HepG2 (cell line): ENCODE results near the gene RHOT2. TPM values are rescaled to one million over a fixed set of nuclear protein-coding genes. Genes with fewer than 3 reads are reported as not detected.

Experiments used
- ATAC-seq: fragments of 200-7000 bp; cut with Tn5 transposase; 3 replicates; pipeline ENCODE4 v1.9.1; 2020; ENCODE audit warnings: mild to moderate bottlenecking, moderate library complexity
- BruUV-seq: library from RNA; stranded (reverse); fragments of 400-500 nt; replicated peaks from 2 replicates; lab custom pipeline; 2021; lab: Mats Ljungman, UMichigan
- CTCF ChIA-PET: fragments of 300-600 bp; formaldehyde crosslinking; extraction: SDS; loops from one replicate; lab custom pipeline; 2021; ENCODE audit warnings: low total read pairs, inconsistent platforms, low intra/inter-chr PET ratio; lab: Yijun Ruan, JAX
- POLR2A ChIA-PET: fragments of 350-600 bp; sonication (Branson Sonifier 250); formaldehyde crosslinking; loops from one replicate; lab custom pipeline; 2020; ENCODE audit warnings: antibody characterized with exemption, inconsistent platforms; lab: Yijun Ruan, JAX
- DNase-seq: peaks from one replicate; pipeline ENCODE4 v3.0.0-alpha.2; 2015; ENCODE audit warnings: low spot score
- FAIRE-seq: peaks from 3 replicates; lab custom pipeline; 2011; peaks lifted over from hg19 to GRCh38; lab: Jason Lieb, UNC
- H2AFZ ChIP-seq: one replicate; pipeline ENCODE4 v1.6.1; 2011; ENCODE audit warnings: low read length, inconsistent platforms
- H3K27ac ChIP-seq: fragments of 300-600 bp; 3 replicates; pipeline ENCODE4 v1.8.0; 2011; ENCODE audit warnings: mixed run types, mild to moderate bottlenecking, mixed read lengths, low read length, inconsistent platforms; ENCODE audit not compliant: insufficient read depth; ENCODE audit errors: extremely low read length
- H3K27me3 ChIP-seq, 2 experiments: fragments of 200-600 bp in 1 of 2; 2 replicates in 1 of 2; 3 replicates in 1 of 2; pipeline versions ENCODE4 v1.6.0 to v1.8.0; 2011; ENCODE audit warnings: low read length in 2 of 2, mild to moderate bottlenecking in 2 of 2, moderate library complexity in 2 of 2, inconsistent platforms in 1 of 2; ENCODE audit not compliant: insufficient read depth in 2 of 2, control insufficient read depth in 1 of 2
- H3K36me3 ChIP-seq, 2 experiments: fragments of 200-600 bp in 1 of 2; replicated peaks in 1 of 2; 2 replicates in 1 of 2; 3 replicates in 1 of 2; pipeline versions ENCODE4 v1.5.1 to v1.8.0; 2011; ENCODE audit warnings: low read length in 2 of 2, inconsistent platforms in 1 of 2; ENCODE audit not compliant: insufficient read depth in 2 of 2, control insufficient read depth in 1 of 2
- H3K4me1 ChIP-seq: 2 replicates; pipeline ENCODE4 v1.5.1; 2012; ENCODE audit warnings: low read length, inconsistent platforms; ENCODE audit not compliant: insufficient read depth
- H3K4me2 ChIP-seq: 2 replicates; pipeline ENCODE4 v1.6.0; 2011; ENCODE audit warnings: low read depth, low read length, inconsistent platforms
- H3K4me3 ChIP-seq, 3 experiments: fragments of 200-600 bp in 1 of 3; sonication (generic), shearing (Covaris generic) in 1 of 3; replicated peaks in 1 of 3; 2 replicates each; pipeline ENCODE4 v1.5.1; 2011 to 2016; ENCODE audit warnings: low read length in 3 of 3, inconsistent platforms in 2 of 3, low read depth in 2 of 3, mild to moderate bottlenecking in 2 of 3, control low read depth in 1 of 3, mixed read lengths in 1 of 3; ENCODE audit not compliant: insufficient read depth in 1 of 3
- H3K79me2 ChIP-seq: one replicate; pipeline ENCODE4 v1.6.1; 2011; ENCODE audit warnings: low read length, inconsistent platforms; ENCODE audit not compliant: insufficient read depth
- H3K9ac ChIP-seq: 2 replicates; pipeline ENCODE4 v1.6.0; 2011; ENCODE audit warnings: mild to moderate bottlenecking, low read depth, low read length, inconsistent platforms; ENCODE audit not compliant: insufficient read depth
- H3K9me3 ChIP-seq: 2 replicates; pipeline ENCODE4 v1.5.1; 2012; ENCODE audit warnings: mild to moderate bottlenecking, low read length
- H4K20me1 ChIP-seq: 2 replicates; pipeline ENCODE4 v1.6.0; 2011; ENCODE audit warnings: inconsistent platforms, mild to moderate bottlenecking, low read length, moderate library complexity; ENCODE audit not compliant: insufficient read depth
- HDAC1 ChIP-seq: sonication (generic); formaldehyde crosslinking; IDR thresholded peaks from 2 replicates; pipeline ENCODE4 v1.5.1; 2020; ENCODE audit warnings: mild to moderate bottlenecking, missing genetic modification reagents
- HNF4G ChIP-seq, 2 experiments: sonication (generic) in 1 of 2; formaldehyde crosslinking in 1 of 2; IDR thresholded peaks; 2 replicates each; pipeline versions ENCODE4 v1.4.0 to v1.6.1; 2011 to 2020; ENCODE audit warnings: borderline replicate concordance in 2 of 2, low read depth in 2 of 2, mild to moderate bottlenecking in 2 of 2, low read length in 1 of 2, missing genetic modification reagents in 1 of 2, moderate library complexity in 1 of 2
- MYC ChIP-seq: sonication (generic); formaldehyde crosslinking; IDR thresholded peaks from 2 replicates; pipeline ENCODE4 v1.9.0; 2021; ENCODE audit warnings: missing genetic modification reagents, borderline replicate concordance
- NR2F2 ChIP-seq: IDR thresholded peaks from 2 replicates; pipeline ENCODE4 v1.6.1; 2012; ENCODE audit warnings: low read depth, inconsistent platforms, borderline replicate concordance
- PTBP1 ChIP-seq: fragments of 200-400 bp; formaldehyde crosslinking; IDR thresholded peaks from 2 replicates; pipeline ENCODE4 v1.6.1; 2018; ENCODE audit warnings: low read length, low read depth; ENCODE audit not compliant: poor library complexity, severe bottlenecking
- SP1 ChIP-seq, 2 experiments: fragments of 450-650 bp in 1 of 2; sonication (generic) in 1 of 2; formaldehyde crosslinking in 1 of 2; IDR thresholded peaks; 2 replicates each; pipeline versions ENCODE4 v1.4.0 to v1.6.1; 2016 to 2020; ENCODE audit warnings: missing genetic modification reagents in 1 of 2
- ZNF460 ChIP-seq: sonication (generic); formaldehyde crosslinking; IDR thresholded peaks from 2 replicates; pipeline ENCODE4 v1.5.1; 2020; ENCODE audit warnings: missing genetic modification reagents, mild to moderate bottlenecking, borderline replicate concordance
- ZNF549 ChIP-seq: sonication (generic); formaldehyde crosslinking; IDR thresholded peaks from 2 replicates; pipeline ENCODE4 v1.5.0; 2020; ENCODE audit warnings: missing genetic modification reagents
- ZNF839 ChIP-seq: sonication (generic); formaldehyde crosslinking; IDR thresholded peaks from 2 replicates; pipeline ENCODE4 v1.4.0; 2020; ENCODE audit warnings: missing genetic modification reagents, mild to moderate bottlenecking, borderline replicate concordance
- ZSCAN21 ChIP-seq: sonication (generic); formaldehyde crosslinking; IDR thresholded peaks from 2 replicates; pipeline ENCODE4 v1.8.0; 2022; ENCODE audit warnings: mild to moderate bottlenecking, missing genetic modification reagents, moderate library complexity, borderline replicate concordance
- WGBS: methylation state at CpG from one replicate; pipeline ENCODE4 v1.1.6; 2017; ENCODE audit warnings: low lambda C conversion rate; 5-methylcytosine and 5-hydroxymethylcytosine counted together
- in situ Hi-C: cut with HindIII; loops from 2 replicates; pipeline ENCODE4 v1.10.0; 2017; ENCODE audit warnings: low pct_unique_long_range_greater_than_20kb; ENCODE audit not compliant: extremely low pct_ligation_motif_present
- intact Hi-C: fragments of 100-400 bp; cut with micrococcal nuclease; formaldehyde crosslinking; loops from one replicate; pipeline ENCODE4 v1.10.0; 2022; ENCODE audit not compliant: unreplicated experiment
- polyA plus RNA-seq, 8 experiments: library from polyadenylated mRNA; depleted of rRNA in 3 of 8; stranded (reverse) in 7 of 8; unstranded in 1 of 8; fragments of >200 nt; fragmentation: Illumina TruSeq in 4 of 8; extraction: Trizol in 4 of 8; gene quantifications; 2 replicates each; pipeline versions ENCODE4 v1.2.1 to v1.2.3, GENCODE V29; 2011 to 2016; ENCODE audit warnings: low read depth in 4 of 8, missing spikeins in 1 of 8, mixed read lengths in 1 of 8; ENCODE audit not compliant: insufficient read depth in 1 of 8
- total RNA-seq, 5 experiments: library from RNA; depleted of rRNA; stranded (reverse); fragments of >200 nt; fragmentation: Illumina TruSeq; extraction: Trizol; gene quantifications; 2 replicates each; pipeline ENCODE4 v1.2.3, GENCODE V29; 2016; ENCODE audit warnings: low read depth in 1 of 5
- TF ChIP-seq, protein P1 (sequence below): sonication (generic); formaldehyde crosslinking; IDR thresholded peaks from 2 replicates; pipeline ENCODE4 v1.4.0; 2020; ENCODE audit warnings: missing genetic modification reagents, borderline replicate concordance
- TF ChIP-seq, protein P2 (sequence below): sonication (generic); formaldehyde crosslinking; IDR thresholded peaks from 2 replicates; pipeline ENCODE4 v1.8.0; 2022; ENCODE audit warnings: missing genetic modification reagents, mild to moderate bottlenecking, inconsistent platforms, borderline replicate concordance
- TF ChIP-seq, protein P3 (sequence below): sonication (generic); formaldehyde crosslinking; IDR thresholded peaks from 2 replicates; pipeline ENCODE4 v1.4.0; 2020; ENCODE audit warnings: missing genetic modification reagents
- TF ChIP-seq, protein P4 (sequence below): sonication (generic); formaldehyde crosslinking; conservative IDR thresholded peaks from 2 replicates; pipeline ENCODE4 v1.4.0; 2020; ENCODE audit warnings: missing genetic modification reagents

The RHOT2 gene
- total and polyA plus RNA-seq, 2 of the 13 experiments (the other 11 are each of a cell fraction or from before 2014, with no cell fraction given): 63.6 to 76.9 TPM

DNA sequence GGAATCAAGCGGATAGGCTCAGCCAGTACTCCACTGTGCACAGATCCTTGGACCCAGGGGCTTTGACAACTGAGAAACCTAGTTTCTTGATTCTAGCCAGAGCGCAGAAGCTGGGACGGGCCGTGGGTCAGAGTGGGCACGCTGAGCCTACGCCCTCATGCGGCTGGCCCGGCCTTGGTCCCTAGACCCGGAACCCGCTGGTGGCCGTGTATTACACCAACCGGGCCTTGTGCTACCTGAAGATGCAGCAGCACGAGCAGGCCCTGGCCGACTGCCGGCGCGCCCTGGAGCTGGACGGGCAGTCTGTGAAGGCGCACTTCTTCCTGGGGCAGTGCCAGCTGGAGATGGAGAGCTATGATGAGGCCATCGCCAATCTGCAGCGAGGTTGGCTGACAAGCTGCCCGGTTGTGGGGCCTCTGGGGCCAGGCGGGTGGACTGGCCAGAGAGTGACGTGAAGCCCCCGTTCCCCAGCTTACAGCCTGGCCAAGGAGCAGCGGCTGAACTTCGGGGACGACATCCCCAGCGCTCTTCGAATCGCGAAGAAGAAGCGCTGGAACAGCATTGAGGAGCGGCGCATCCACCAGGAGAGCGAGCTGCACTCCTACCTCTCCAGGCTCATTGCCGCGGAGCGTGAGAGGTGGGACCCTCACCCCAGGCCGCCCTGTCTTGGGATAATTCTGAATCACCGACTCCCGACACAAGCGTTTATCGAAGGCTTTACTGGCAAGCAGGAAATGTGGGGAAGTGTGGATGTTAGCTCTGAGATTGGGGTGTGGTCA lies 13.2 kb downstream of the RHOT2 start:
- intact Hi-C loops (no loop called here), in situ Hi-C loops (no loop called here)
- Histone ChIP-seq H3K9me3 (no peaks in the 10 kb centered on the region), H3K4me2 (peak overlapping the region; percentile 80), H4K20me1 (0 out of 2 replicates have a peak, but pooled peaks cover 3% of the 10 kb centered on the region), H3K4me1 (peaks cover 33% of the 10 kb centered on the region), H3K27me3 (no peaks in the 10 kb centered on the region; a peak in 1 of 5 replicates), H3K4me3 (peak overlapping the region; percentile 72 to 88 (median 85)), H3K36me3 (peaks cover 8 to 17% of the 10 kb centered on the region in 2 experiments; a peak in 4 of 5 replicates), H2AFZ (no peak overlapping the region), H3K79me2 (peaks cover 16% of the 10 kb centered on the region), H3K27ac (peak overlapping the region; percentile 76), H3K9ac (peak overlapping the region; percentile 82)
- ATAC-seq: peak; percentile 14
- ChIA-PET POLR2A (interaction anchor here (0.6 to 4.4 kb wide), 7 partner anchors 8 to 311 kb away, joined by 3 to 34 read pairs (median 5); partner anchors contain the start of genes METRN, MRPL28, RHOT2 and WDR24), CTCF (interaction anchor here (0.8 kb wide), 1 partner anchor 13 kb away, joined by 3 read pairs; the partner anchor contains the start of gene RHOT2)
- BruUV-seq: no TSS peak
- WGBS: 53% methylated on average over 34 of the region's 44 CpGs
- no peak for FAIRE-seq
- peak; percentile 49 for DNase-seq
- TF ChIP-seq, protein P1, sequence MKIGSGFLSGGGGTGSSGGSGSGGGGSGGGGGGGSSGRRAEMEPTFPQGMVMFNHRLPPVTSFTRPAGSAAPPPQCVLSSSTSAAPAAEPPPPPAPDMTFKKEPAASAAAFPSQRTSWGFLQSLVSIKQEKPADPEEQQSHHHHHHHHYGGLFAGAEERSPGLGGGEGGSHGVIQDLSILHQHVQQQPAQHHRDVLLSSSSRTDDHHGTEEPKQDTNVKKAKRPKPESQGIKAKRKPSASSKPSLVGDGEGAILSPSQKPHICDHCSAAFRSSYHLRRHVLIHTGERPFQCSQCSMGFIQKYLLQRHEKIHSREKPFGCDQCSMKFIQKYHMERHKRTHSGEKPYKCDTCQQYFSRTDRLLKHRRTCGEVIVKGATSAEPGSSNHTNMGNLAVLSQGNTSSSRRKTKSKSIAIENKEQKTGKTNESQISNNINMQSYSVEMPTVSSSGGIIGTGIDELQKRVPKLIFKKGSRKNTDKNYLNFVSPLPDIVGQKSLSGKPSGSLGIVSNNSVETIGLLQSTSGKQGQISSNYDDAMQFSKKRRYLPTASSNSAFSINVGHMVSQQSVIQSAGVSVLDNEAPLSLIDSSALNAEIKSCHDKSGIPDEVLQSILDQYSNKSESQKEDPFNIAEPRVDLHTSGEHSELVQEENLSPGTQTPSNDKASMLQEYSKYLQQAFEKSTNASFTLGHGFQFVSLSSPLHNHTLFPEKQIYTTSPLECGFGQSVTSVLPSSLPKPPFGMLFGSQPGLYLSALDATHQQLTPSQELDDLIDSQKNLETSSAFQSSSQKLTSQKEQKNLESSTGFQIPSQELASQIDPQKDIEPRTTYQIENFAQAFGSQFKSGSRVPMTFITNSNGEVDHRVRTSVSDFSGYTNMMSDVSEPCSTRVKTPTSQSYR (CRISPR knock-in tag): peak; percentile 12; the same call in 1 of the 2 replicates
- TF ChIP-seq SP1 (IDR thresholded peaks at IDR 0.05) (no peak), SP1 (CRISPR knock-in tag; IDR thresholded peaks at IDR 0.05) (no peak), MYC (peak; percentile 51; the same call in 1 of the 2 replicates), ZNF549 (CRISPR knock-in tag) (no peak), HNF4G (IDR thresholded peaks at IDR 0.05; ENCODE audit: borderline replicate concordance, low read depth, low read length) (no peak), HNF4G (CRISPR knock-in tag; IDR thresholded peaks at IDR 0.05; ENCODE audit: borderline replicate concordance, low read depth) (0 out of 2 replicates have a peak, but pooled peaks have one; percentile 34), PTBP1 (peak; percentile 28), HDAC1 (peak; percentile 60; the same call in 1 of the 2 replicates), ZNF460 (CRISPR knock-in tag) (no peak), NR2F2 (no peak), ZNF839 (0 out of 2 replicates have a peak, but pooled peaks have one; percentile 41), ZSCAN21 (CRISPR knock-in tag) (peak; percentile 64; the same call in 1 of the 2 replicates)
- TF ChIP-seq, protein P2, sequence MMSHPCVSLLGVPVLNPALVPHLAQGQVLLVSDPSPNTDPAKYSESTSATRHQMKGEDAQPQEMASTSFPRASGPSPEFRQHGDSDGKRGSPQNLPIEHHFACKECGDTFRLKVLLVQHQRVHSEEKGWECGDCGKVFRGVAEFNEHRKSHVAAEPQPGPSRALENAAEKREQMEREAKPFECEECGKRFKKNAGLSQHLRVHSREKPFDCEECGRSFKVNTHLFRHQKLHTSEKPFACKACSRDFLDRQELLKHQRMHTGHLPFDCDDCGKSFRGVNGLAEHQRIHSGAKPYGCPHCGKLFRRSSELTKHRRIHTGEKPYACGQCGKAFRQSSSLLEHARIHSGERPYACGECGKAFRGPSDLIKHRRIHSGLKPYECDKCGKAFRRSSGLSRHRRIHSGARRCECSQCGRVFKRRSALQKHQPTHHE: no peak
- TF ChIP-seq, protein P3, sequence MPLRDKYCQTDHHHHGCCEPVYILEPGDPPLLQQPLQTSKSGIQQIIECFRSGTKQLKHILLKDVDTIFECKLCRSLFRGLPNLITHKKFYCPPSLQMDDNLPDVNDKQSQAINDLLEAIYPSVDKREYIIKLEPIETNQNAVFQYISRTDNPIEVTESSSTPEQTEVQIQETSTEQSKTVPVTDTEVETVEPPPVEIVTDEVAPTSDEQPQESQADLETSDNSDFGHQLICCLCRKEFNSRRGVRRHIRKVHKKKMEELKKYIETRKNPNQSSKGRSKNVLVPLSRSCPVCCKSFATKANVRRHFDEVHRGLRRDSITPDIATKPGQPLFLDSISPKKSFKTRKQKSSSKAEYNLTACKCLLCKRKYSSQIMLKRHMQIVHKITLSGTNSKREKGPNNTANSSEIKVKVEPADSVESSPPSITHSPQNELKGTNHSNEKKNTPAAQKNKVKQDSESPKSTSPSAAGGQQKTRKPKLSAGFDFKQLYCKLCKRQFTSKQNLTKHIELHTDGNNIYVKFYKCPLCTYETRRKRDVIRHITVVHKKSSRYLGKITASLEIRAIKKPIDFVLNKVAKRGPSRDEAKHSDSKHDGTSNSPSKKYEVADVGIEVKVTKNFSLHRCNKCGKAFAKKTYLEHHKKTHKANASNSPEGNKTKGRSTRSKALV: no peak
- TF ChIP-seq, protein P4, sequence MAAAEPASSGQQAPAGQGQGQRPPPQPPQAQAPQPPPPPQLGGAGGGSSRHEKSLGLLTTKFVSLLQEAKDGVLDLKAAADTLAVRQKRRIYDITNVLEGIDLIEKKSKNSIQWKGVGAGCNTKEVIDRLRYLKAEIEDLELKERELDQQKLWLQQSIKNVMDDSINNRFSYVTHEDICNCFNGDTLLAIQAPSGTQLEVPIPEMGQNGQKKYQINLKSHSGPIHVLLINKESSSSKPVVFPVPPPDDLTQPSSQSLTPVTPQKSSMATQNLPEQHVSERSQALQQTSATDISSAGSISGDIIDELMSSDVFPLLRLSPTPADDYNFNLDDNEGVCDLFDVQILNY: no peak
